Cortex of kidney (tissue), 1 donor: ENCODE data around the gene KLHL14.
"Not testable (repeated sequence)": the region's sequence is repeated elsewhere in the genome, so short reads cannot be mapped to it uniquely, and the experiment has no call there.

Experiments used
- DNase-seq: peaks from one replicate; lab custom pipeline; 2025; lab: John Stamatoyannopoulos, UW

KLHL14 gene, protein sequence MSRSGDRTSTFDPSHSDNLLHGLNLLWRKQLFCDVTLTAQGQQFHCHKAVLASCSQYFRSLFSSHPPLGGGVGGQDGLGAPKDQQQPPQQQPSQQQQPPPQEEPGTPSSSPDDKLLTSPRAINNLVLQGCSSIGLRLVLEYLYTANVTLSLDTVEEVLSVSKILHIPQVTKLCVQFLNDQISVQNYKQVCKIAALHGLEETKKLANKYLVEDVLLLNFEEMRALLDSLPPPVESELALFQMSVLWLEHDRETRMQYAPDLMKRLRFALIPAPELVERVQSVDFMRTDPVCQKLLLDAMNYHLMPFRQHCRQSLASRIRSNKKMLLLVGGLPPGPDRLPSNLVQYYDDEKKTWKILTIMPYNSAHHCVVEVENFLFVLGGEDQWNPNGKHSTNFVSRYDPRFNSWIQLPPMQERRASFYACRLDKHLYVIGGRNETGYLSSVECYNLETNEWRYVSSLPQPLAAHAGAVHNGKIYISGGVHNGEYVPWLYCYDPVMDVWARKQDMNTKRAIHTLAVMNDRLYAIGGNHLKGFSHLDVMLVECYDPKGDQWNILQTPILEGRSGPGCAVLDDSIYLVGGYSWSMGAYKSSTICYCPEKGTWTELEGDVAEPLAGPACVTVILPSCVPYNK

DNA sequence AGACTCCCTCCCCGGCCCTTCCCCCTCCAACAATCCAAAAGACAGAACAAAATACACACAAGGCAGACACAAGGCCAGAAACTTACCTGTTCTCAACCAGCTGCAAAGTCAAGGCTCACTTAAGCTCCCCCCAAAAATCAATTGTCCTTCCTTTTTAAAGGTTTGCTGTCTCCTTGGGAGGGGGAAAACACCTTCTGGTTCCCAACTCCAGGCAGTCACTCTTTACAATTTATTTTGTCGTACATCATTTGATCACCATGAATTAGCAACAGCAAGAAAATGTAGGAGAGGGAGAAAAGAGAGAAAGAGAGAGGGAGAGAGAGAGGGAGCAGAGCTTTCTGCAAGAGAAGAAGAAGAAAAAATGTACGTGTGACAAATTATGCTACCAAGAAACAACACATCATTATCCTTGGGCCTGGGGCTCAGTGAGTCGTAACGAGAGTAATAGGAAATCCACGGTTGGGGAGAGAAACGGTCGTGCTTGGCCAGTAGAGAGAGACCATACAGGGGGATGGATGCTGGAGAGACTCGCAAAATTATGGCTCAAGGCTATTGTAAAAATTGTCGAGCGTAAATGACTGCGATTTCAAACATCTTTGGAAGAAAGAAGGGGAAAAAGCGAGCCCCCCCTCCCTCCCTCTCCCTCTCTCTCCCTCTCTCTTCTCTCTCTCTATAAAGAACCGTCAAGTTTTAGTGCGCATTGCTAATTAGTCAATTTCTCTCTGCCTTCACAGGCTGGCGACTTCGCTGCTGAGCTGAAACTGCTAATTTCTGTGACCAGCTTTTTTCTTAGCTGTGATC lies at the start of gene KLHL14:
Gene KLHL14 (minus strand): TSS at position 443 of the 801 bp plus-strand sequence. CDS start 2,432 bp downstream, outside the sequence.
- no peak for DNase-seq

DNA sequence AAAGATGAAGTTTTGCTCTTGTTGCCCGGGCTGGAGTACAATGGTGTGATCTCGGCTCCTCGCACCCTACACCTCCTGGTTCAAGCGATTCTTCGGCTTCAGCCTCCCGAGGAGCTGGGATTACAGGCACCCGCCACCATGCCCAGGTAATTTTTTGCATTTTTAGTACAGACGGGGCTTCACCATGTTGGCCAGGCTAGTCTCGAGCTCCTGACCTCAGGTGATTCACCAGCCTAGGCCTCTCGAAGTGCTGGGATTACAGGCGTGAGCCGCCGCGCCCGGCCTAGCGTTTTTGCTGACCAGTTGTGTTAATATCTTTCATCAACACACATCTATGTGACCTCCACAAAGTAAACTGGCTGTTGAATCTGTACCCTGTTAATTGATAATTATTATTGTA lies 49.4 kb upstream of the KLHL14 start:
- DNase-seq, result no peak

DNA sequence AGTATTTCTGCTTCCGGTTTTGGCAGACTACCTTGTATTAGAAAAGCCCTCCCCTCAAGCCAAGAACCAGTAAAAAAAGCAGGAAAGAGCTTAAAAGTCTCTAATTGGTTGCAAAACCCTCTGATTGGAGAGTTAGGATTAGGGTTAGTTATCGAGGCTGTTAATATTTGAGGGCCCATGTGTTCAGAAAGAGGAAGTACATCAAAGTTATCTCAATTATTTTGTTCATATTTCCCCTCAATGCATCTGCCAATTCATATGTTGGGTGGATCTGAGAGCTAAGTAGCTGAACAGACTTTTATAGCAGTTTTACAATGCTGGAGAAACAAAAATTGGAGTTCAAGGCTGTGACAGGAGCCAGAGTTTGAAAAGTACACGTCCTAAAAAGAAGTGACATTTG lies 43.1 kb upstream of the KLHL14 start:
- no peak for DNase-seq

DNA sequence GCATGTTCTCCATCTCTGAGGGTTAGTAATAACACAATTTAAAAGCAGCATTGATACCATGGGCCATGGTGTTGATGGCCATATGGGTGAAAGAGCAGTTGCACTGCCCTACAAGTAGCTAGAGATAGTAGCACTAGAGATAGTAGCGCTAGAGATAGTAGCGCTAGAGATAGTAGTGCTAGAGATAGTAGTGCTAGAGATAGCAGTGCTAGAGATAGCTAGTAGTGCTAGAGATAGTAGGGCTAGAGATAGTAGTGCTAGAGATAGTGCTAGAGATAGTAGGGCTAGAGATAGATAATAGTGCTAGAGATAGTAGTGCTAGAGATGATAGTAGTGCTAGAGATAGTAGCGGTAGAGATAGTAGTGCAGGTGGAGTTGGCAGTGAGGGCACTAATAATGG lies 39.5 kb upstream of the KLHL14 start:
- DNase-seq, result no peak

DNA sequence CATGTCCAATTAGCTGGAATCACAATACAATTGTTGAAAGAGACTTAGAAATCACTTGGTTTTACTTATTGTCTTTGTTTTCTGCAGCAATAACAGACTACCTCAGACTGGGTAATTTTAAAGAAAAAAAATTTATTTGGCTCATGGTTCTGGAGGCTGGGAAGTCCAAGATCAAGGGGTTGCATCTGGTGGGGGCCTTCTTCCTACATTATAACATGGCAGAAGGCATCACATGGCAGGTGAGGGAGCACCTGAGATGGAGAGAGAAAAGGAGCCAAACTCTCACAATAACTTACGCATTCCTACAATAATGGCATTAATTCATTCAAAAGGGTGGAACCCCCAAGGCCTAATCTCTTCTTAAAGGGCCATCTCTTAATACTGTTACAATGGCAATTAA lies 37.5 kb upstream of the KLHL14 start:
- DNase-seq, result no peak

DNA sequence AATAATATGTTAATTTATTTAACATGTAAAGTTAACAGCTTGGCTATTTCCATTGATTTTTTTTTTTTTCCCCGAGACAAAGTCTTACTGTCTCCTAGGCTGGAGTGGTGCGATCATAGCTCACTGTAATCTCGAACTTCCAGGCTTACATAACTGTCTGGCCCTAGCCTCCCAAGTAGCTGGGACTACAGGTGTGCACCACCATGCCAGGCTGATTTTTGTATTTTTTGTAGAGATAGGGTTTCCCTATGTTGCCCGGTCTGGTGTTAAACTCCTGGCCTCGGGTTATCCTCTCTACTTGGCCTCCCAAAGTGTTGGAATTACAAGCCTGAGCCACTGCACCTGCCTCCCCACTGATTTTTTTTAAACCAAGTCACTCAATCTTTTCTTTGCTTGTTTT lies 32.5 kb upstream of the KLHL14 start:
- DNase-seq, result no peak

DNA sequence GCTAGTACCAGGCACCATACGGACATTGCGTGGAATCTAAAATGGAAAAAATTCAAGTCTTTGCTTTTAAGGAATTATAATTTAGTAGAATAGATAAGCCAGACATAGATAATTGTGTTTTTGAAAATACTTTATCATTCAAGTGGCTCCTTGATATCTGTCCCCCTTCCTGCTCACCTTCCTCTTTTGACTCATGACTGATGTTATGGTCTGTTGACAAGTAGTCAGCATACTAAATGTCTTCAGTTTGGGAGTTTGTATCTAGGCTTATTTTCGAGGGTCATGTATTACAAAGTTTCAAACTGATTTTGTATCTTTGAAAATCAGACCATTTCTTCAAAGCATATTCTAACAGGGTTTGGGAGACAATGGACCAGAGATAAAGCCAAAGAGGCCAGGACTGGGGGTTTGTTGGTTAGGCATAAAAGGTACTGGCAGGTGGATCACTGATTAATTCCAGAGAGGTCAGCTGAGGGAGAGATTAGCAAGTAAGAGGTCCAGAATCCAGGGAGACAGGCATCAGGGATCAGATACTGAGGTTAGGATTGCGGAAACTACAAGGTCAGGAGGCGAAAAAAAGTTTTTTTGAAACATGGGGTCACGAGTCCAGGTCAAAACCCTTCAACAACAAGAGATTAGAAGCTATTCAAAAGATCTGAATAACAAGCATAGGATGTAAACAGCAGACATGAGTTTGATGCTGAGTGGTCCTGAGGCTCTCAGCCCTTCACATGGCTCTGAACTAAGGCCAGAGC lies 31.5 kb upstream of the KLHL14 start:
- DNase-seq, result no peak

DNA sequence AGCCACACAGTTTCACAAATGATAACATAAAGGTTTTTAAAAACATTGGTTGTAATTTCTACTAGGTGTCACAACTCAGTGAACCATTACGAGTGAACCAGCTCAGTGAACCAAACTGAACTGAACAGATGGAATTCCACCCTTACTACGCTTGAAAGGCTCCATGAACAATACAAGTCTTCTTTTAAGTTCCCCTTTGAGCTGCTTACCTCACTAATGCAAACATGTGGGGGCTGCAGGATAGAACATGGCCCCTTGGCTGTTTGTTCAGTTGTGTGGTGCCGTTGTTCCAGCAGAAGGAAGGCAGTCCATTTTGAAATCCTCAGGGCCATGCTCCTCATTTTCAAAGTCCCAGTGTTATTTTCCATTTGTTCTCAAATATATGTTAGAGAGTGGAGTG lies 30.7 kb upstream of the KLHL14 start:
- no peak for DNase-seq

DNA sequence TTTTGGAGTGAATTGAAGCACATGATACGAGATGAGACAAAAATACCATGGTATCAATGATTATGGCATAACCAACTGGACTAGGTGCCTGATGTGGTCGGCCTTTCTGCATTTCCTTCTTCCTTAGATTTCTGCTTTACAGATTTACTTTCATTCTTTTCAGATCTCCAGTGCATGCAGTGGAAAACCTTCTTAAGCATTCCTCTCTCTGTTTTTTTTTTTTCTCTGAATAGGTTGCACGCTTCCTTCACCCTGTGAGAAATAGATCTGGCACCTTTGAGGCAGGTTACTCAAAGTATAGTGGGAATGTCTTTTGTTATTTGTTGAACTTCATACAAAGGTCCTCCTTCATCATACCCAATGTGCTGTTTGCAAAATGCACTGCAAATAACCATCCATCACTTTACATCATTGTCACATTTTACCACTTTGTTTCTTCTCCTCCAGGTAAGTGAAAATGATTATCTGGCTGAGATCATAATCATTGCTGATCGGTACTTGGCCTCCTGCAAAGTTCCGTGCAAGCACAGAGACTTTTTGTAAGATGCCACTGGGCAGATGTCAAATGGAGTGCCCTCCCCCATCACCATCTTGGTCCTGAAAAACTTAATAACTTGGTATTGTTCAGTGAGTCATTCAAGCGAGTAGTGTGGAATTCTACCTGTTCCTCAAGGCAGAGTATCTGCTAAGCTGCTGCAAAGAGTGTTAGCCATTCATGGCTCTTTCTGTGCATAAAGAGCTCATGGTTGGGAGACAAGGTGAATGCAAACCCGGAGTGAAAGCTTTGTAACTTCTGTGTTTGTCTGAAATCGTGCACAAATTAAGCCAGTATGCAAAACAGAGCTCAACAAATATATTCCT lies 30.0 kb upstream of the KLHL14 start:
- no peak for DNase-seq

DNA sequence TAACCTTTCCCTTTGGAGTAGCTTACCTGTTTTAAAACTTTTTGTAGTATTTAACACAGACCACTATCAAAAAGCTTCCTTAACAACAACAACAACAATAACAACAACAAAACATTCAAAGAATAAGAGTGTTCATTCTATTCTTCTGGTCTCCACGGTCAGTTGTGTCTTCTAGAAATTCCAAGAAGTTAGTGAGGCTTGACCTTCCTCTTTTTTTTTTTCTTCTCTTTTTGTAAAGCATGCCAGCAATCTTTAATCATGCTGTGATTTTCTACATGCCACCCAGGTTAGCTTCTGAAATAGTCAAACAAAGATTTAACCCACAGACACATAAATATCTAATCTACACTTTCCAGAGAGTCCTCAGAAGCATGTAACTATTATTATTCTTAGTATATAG lies 28.4 kb upstream of the KLHL14 start:
- DNase-seq, result no peak

DNA sequence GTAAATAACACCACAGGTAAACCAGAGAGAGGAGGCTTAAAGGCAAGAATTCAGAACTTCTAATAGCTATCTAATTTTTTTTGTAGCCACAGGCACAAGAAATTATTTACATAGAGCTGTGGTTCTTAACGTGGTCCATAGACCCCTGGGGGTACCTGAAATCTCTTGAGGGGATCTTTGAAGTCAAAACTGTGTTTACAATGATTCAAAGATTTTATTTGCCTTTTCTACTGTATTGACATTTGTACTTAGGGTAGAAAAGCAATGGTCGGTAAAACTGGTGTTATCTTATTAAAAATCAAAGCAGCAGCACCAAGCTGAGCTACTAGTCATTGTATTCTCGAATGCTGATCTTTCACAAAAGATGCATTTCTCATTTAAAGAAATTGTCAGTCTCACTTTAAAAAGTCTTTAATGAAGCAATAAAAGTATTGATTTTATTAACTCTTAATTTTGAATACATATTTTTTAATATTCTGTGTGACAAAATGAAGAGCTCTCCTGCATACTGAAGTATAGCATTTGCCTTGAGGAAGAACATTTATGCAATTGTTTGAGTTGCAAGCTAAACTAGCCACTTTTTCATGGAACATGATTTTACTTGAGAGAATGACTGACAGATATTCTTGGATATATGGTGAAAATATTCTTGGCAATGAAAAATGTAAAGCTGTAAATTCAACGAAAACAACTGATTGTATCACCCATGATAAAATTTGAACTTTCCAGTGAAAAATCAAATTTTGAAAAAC lies 25.6 kb upstream of the KLHL14 start:
- no peak for DNase-seq

DNA sequence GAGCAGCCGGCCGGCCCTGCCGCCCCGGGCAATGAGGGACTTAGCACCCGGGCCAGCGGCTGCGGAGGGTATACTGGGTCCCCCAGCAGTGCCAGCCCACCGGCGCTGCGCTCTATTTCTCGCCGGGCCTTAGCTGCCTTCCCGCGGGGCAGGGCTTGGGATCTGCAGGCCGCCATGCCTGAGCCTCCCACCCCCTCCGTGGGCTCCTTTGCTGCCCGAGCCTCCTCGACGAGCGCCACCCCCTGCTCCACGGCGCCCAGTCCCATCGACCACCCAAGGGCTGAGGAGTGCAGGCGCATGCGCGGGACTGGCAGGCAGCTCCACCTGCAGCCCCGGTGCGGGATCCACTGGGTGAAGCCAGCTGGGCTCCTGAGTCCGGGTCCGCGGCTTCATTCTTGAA lies 21.8 kb upstream of the KLHL14 start:
- DNase-seq, result not testable (repeated sequence)

DNA sequence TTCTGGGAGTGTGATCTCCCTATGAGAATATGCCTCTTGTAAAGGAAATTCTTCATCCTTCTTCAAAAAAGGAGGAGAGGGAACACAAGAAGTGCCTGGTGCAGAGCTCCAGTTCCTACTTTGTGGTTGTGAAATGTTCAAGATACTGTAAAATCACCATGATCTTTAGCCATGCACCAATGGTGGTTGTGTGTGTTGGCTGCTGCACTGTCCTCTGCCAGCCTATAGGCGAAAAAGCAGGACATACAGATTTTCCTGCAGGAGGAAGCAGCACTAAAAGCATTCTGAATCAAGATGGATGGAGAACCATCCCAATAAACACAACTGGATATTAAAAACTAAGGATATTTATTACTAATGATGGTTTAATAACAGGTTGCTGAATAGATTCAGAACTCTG lies 6.2 kb upstream of the KLHL14 start:
- no peak for DNase-seq

DNA sequence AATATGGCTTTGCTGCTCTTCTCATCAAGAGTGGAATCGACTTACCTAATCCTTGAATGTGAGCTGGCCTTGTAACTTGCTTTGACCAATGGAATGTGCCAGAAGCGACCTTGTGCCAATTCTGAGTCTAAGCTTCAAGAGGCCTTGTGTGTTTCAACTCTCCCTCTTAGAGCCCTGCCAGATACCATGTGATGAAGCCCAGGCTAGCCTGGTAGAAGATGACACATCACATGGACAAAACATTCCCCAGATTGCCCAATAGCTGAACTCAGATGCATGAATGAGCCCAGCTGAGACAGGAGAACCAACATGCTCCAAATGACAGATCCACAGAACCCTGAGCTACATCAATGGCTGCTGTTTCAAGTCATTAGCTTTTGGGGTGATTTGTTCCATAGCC lies 4.2 kb upstream of the KLHL14 start:
- no peak for DNase-seq

DNA sequence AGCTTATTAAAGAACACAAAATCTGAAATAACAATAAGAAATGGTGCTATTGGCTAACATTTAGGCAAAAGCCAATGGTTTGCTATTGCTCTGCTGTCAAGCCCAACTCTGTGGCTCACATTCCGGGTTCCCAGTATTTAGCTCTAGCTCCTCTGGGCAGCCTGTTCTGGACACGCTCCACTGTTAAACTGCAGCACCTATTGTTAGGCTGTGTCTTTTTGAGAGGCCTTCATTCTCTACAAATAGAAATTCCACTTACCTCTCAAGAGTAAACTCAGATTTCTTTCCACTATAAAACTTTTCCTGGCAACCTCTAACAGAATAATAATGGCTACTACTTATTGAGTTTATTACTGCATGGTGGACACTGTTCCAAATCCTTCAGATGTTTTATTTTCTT lies 3.7 kb upstream of the KLHL14 start:
- DNase-seq, result no peak

DNA sequence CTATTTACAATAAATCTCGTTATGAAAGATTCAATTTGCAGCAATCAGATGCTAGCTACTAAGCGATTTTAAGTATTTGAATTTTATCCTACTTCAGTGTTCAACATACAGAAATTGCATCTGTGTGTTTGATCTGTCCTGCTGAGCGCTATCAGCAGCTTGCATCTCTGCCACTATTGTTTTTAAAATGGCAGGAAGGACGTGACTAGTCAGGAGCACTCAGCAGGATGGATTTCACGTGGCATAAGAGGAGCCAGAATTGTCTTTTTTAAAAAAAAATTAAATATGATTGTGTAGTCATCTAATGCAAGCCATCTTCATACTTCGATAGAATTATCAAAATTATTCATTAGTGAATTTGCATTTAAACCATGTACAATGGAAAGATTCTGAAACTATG lies 2.8 kb upstream of the KLHL14 start:
- DNase-seq, result no peak

DNA sequence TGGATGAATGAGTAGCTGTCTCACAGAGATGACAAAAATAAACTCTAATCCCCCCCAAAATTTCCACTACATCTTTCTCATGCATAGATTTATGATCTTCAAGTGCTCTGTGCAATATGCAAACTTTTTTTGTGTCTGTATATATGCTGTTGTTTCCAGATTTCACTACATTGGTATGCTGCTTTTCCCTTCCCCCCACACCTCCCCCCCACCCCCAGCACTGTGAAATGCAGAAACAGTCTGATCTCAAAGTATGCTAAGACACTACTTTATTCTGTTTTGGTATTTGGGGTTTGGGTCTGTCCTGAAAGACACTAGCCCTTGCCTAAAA lies 524 bp upstream of the KLHL14 start:
- no peak for DNase-seq

DNA sequence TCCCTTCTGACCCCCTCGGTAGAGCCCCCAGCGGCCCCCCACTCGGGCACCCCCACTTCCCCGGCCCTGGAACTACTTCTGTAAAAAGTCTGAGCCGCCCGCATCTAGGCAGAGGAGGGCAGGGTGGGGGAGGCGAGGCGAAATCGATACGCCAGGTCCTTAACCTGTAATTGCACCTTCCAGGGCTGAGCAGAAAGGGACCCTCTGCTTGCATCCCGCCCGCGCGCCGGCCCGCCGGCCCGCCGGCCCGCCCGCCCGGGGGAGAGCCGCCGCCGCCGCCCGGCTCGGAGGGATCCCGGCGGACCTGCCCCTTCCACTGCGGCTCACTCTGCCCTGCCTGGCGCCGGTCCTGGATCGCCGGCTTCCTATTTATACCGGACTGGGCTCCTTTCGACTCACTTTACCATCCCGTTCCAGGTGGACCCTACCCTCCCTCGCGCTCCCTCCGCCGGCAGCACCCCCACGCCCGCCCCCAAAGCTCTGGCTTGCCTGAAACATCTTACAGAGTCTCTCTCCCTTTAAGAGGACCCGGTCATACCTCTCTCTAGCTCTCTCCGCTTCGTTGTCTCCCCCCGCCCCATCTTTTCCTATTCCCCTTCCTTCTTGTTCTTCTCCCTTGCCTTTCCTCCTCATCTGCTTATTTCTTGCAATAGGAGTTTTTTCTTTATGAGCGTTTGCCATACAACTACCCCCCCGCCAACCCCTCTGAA lies 797 bp downstream of the KLHL14 start:
- no peak for DNase-seq

DNA sequence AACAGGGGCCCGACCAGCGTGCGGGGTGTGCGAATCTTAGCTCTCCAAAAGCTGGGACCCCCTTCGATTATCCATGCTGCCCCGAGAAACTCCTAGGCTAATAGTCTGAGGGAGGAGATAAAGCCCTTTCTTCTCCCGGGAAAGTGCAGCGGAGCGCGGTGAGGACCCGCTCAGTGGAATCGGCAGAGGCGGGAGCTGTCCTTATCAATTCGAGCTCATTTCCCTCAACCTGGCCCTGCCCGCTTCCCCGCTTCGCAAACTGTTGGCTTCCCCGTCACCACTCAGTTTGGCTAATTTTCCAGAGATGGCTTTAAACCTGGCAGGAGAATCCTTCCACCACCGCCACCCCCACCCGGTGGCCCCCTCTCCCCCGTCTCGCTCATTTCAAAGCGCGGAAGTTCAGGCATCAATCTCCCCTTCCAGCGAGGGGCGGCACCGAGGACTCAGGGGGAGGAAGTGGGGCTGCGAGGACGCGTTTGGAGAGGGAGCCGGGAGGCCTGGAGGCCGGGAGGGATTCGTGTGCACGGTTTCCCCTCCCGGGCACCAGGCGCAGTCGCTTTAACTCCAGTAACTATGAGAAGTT lies 1.6 kb downstream of the KLHL14 start:
- peak; percentile 9 for DNase-seq
